ENCODE data around the gene ASB16.

- no peak for TF ChIP-seq POLR2AphosphoS5 (IDR thresholded peaks at IDR 0.05; ENCODE audit: low read depth, low read length)
- no peak for TF ChIP-seq POLR2A (IDR thresholded peaks at IDR 0.05; ENCODE audit: low read depth, low read length)
- TF ChIP-seq TAF1 (IDR thresholded peaks at IDR 0.05; ENCODE audit: borderline replicate concordance, low read depth, low read length), result no peak
Observed at GRCh38 chr17:44149750-44150329, 20.7 kb upstream of the ASB16 start.
